H9 (cell line): ENCODE data around the gene FAAP100. TPM values are rescaled to one million over a fixed set of nuclear protein-coding genes. Genes with fewer than 3 reads are reported as not detected.

Experiments used
- DNase-seq: peaks from one replicate; pipeline ENCODE4 v3.0.0-alpha.2; 2017
- H2AFZ ChIP-seq: one replicate; pipeline ENCODE4 v1.6.1; 2013; ENCODE audit warnings: mild to moderate bottlenecking, low read length, control low read depth, moderate library complexity
- H2AK5ac ChIP-seq: 2 replicates; pipeline ENCODE4 v1.6.1; 2013; ENCODE audit warnings: low read length, control low read depth, mixed read lengths; ENCODE audit not compliant: insufficient read length
- H2BK120ac ChIP-seq: one replicate; pipeline ENCODE4 v1.6.1; 2013; ENCODE audit warnings: low read depth, mild to moderate bottlenecking, low read length, control low read depth, inconsistent platforms; ENCODE audit not compliant: poor library complexity, severe bottlenecking
- H2BK12ac ChIP-seq: 2 replicates; pipeline ENCODE4 v1.6.1; 2013; ENCODE audit warnings: low read length, control low read depth, mixed read lengths, low read depth; ENCODE audit not compliant: insufficient read length
- H2BK15ac ChIP-seq: 2 replicates; pipeline ENCODE4 v1.6.1; 2013; ENCODE audit warnings: low read depth, low read length, control low read depth
- H2BK20ac ChIP-seq: one replicate; pipeline ENCODE4 v1.6.1; 2013; ENCODE audit warnings: low read depth, mild to moderate bottlenecking, low read length, control low read depth, inconsistent platforms; ENCODE audit not compliant: poor library complexity, severe bottlenecking
- H2BK5ac ChIP-seq: 2 replicates; pipeline ENCODE4 v1.6.1; 2013; ENCODE audit warnings: low read length, control low read depth, mixed read lengths; ENCODE audit not compliant: insufficient read length
- H3K14ac ChIP-seq: 2 replicates; pipeline ENCODE4 v1.6.1; 2013; ENCODE audit warnings: low read length, control low read depth; ENCODE audit not compliant: insufficient read depth
- H3K18ac ChIP-seq: 2 replicates; pipeline ENCODE4 v1.6.1; 2013; ENCODE audit warnings: low read depth, mild to moderate bottlenecking, mixed read lengths, low read length, control low read depth; ENCODE audit not compliant: insufficient read length
- H3K23ac ChIP-seq: 2 replicates; pipeline ENCODE4 v1.6.1; 2013; ENCODE audit warnings: low read length, control low read depth, mixed read lengths, low read depth; ENCODE audit not compliant: insufficient read length
- H3K23me2 ChIP-seq: 2 replicates; pipeline ENCODE4 v1.6.1; 2013; ENCODE audit warnings: low read depth, mild to moderate bottlenecking, mixed read lengths, low read length, control low read depth; ENCODE audit not compliant: insufficient read length, poor library complexity, severe bottlenecking
- H3K27ac ChIP-seq: 2 replicates; pipeline ENCODE4 v1.5.1; 2013; ENCODE audit warnings: low read length, control low read depth, mixed read lengths, low read depth; ENCODE audit not compliant: insufficient read length
- H3K27me3 ChIP-seq: 2 replicates; pipeline ENCODE4 v1.6.1; 2013; ENCODE audit warnings: low read length, control low read depth, inconsistent platforms; ENCODE audit not compliant: insufficient read depth
- H3K4ac ChIP-seq: 2 replicates; pipeline ENCODE4 v1.6.1; 2013; ENCODE audit warnings: low read depth, mild to moderate bottlenecking, control low read depth, inconsistent platforms, low read length, moderate library complexity
- H3K4me1 ChIP-seq: 2 replicates; pipeline ENCODE4 v1.6.1; 2013; ENCODE audit warnings: low read length, control low read depth, inconsistent platforms; ENCODE audit not compliant: insufficient read depth
- H3K4me2 ChIP-seq: 2 replicates; pipeline ENCODE4 v1.6.1; 2013; ENCODE audit warnings: low read length, control low read depth, mixed read lengths; ENCODE audit not compliant: insufficient read length, insufficient read depth
- H3K56ac ChIP-seq: 2 replicates; pipeline ENCODE4 v1.6.1; 2013; ENCODE audit warnings: low read depth, mild to moderate bottlenecking, mixed read lengths, low read length, control low read depth; ENCODE audit not compliant: insufficient read length
- H3K79me1 ChIP-seq: 2 replicates; pipeline ENCODE4 v1.6.1; 2013; ENCODE audit warnings: low read depth, mild to moderate bottlenecking, moderate library complexity, low read length, control low read depth, inconsistent platforms; ENCODE audit not compliant: insufficient read depth, poor library complexity, severe bottlenecking
- H3K79me2 ChIP-seq: 2 replicates; pipeline ENCODE4 v1.6.1; 2013; ENCODE audit warnings: low read length, control low read depth, inconsistent platforms; ENCODE audit not compliant: insufficient read depth
- H3K9ac ChIP-seq: 2 replicates; pipeline ENCODE4 v1.6.1; 2013; ENCODE audit warnings: low read length, control low read depth, mixed read lengths; ENCODE audit not compliant: insufficient read length; ENCODE audit errors: extremely low read depth
- H3K9me3 ChIP-seq: one replicate; pipeline ENCODE4 v1.6.1; 2013; ENCODE audit warnings: low read depth, low read length, inconsistent platforms; ENCODE audit not compliant: control insufficient read depth
- H3T11ph ChIP-seq: one replicate; pipeline ENCODE4 v1.6.1; 2013; ENCODE audit warnings: mild to moderate bottlenecking, low read length, control low read depth, inconsistent platforms
- H4K20me1 ChIP-seq: one replicate; pipeline ENCODE4 v1.6.1; 2013; ENCODE audit not compliant: control insufficient read depth, insufficient read length, insufficient read depth
- H4K5ac ChIP-seq: 2 replicates; pipeline ENCODE4 v1.6.1; 2013; ENCODE audit warnings: low read depth, mild to moderate bottlenecking, mixed read lengths, low read length, control low read depth; ENCODE audit not compliant: insufficient read length
- H4K8ac ChIP-seq: replicated peaks from 2 replicates; pipeline ENCODE4 v1.6.1; 2013; ENCODE audit warnings: low read length, control low read depth, mixed read lengths, low read depth; ENCODE audit not compliant: insufficient read length
- H4K91ac ChIP-seq: 2 replicates; pipeline ENCODE4 v1.6.1; 2013; ENCODE audit warnings: low read depth, mild to moderate bottlenecking, moderate library complexity, mixed read lengths, low read length, control low read depth; ENCODE audit not compliant: insufficient read length
- H3K27ac Mint-ChIP-seq, 3 experiments: 2 replicates in 2 of 3; 3 replicates in 1 of 3; pipeline ENCODE4 v1.8.0; 2020 to 2021; ENCODE audit warnings: mixed read lengths in 3 of 3, mild to moderate bottlenecking in 1 of 3, moderate library complexity in 1 of 3
- H3K27me3 Mint-ChIP-seq: 2 replicates; pipeline ENCODE4 v1.8.0; 2021; ENCODE audit warnings: low read depth, mild to moderate bottlenecking, moderate library complexity, mixed read lengths
- H3K36me3 Mint-ChIP-seq, 3 experiments: 2 replicates in 2 of 3; 3 replicates in 1 of 3; pipeline ENCODE4 v1.8.0; 2020 to 2021; ENCODE audit warnings: low read depth in 3 of 3, mixed read lengths in 3 of 3; ENCODE audit not compliant: insufficient read depth in 1 of 3
- H3K4me1 Mint-ChIP-seq, 2 experiments: 2 replicates each; pipeline ENCODE4 v1.8.0; 2020; ENCODE audit warnings: mixed read lengths in 2 of 2
- H3K4me3 Mint-ChIP-seq, 2 experiments: 2 replicates in 1 of 2; 3 replicates in 1 of 2; pipeline ENCODE4 v1.8.0; 2020 to 2021; ENCODE audit warnings: mild to moderate bottlenecking in 2 of 2, mixed read lengths in 2 of 2, moderate library complexity in 1 of 2
- H3K9me3 Mint-ChIP-seq, 2 experiments: 2 replicates in 1 of 2; 3 replicates in 1 of 2; pipeline ENCODE4 v1.8.0; 2020; ENCODE audit warnings: mild to moderate bottlenecking in 2 of 2, mixed read lengths in 2 of 2, moderate library complexity in 1 of 2
- CTCF ChIP-seq: fragments of 200-600 bp; sonication (generic); conservative IDR thresholded peaks from 3 replicates; pipeline ENCODE4 v1.8.0; 2021; ENCODE audit warnings: antibody characterized with exemption, mild to moderate bottlenecking
- WGBS: extraction: QIAGEN DNeasy Blood & Tissue Kit; methylation state at CpG from one replicate; pipeline ENCODE4 v1.1.7; 2013; ENCODE audit warnings: missing lambda C conversion rate, low lambda C conversion rate, mixed read lengths; ENCODE audit not compliant: insufficient read length; ENCODE audit errors: extremely low coverage; 5-methylcytosine and 5-hydroxymethylcytosine counted together
- total RNA-seq: library from RNA; stranded (reverse); gene quantifications from 2 replicates; pipeline ENCODE4 v1.2.1, GENCODE V29; 2021

Gene FAAP100
- total RNA-seq, 1 experiment from 2014 or later: 54.0 TPM

- no peak overlapping the region for H2BK15ac ChIP-seq
- H4K8ac ChIP-seq: no peak overlapping the region
- no peak overlapping the region; the same call in 1 of the 2 replicates for H3K14ac ChIP-seq
- H4K91ac ChIP-seq: no peak overlapping the region
- peaks cover 5% of the 10 kb centered on the region for H3K23me2 ChIP-seq
- no peaks in the 10 kb centered on the region for H3K79me1 ChIP-seq
- Mint-ChIP-seq H3K4me1 (peaks cover 27 to 41% of the 10 kb centered on the region in 2 experiments), H3K36me3 (no peaks in the 10 kb centered on the region), H3K9me3 (no peaks in the 10 kb centered on the region), H3K27ac (no peak overlapping the region), H3K27me3 (peaks cover 48% of the 10 kb centered on the region), H3K4me3 (peak overlapping the region in 1 of 2 experiments; percentile 31; a peak in 2 of 5 replicates)
- no peak overlapping the region for H2BK12ac ChIP-seq
- no peak overlapping the region for H2BK120ac ChIP-seq
- no peak overlapping the region for H2BK5ac ChIP-seq
- no peaks in the 10 kb centered on the region; the same call in 1 of the 2 replicates for H3K27me3 ChIP-seq
- no peaks in the 10 kb centered on the region for H3K9me3 ChIP-seq
- no peak for DNase-seq
- no peak overlapping the region for H3K56ac ChIP-seq
- no peak overlapping the region for H2AFZ ChIP-seq
- H3K23ac ChIP-seq: no peak overlapping the region
- H3T11ph ChIP-seq: no peak overlapping the region
- peaks cover 3% of the 10 kb centered on the region; the same call in 1 of the 2 replicates for H3K4me1 ChIP-seq
- TF ChIP-seq CTCF: no peak
- H3K9ac ChIP-seq: no peak overlapping the region
- H3K18ac ChIP-seq: no peak overlapping the region
- H4K20me1 ChIP-seq: no peaks in the 10 kb centered on the region
- no peak overlapping the region for H2BK20ac ChIP-seq
- no peaks in the 10 kb centered on the region for H3K79me2 ChIP-seq
- no peak overlapping the region for H3K27ac ChIP-seq
- no CpG with 5 or more reads among the region's 18 CpGs for WGBS
- H3K4ac ChIP-seq: no peak overlapping the region
- no peak overlapping the region for H4K5ac ChIP-seq
- H3K4me2 ChIP-seq: no peak overlapping the region
- no peak overlapping the region for H2AK5ac ChIP-seq
Observed at GRCh38 chr17:81492202-81492601, 60.0 kb downstream of the FAAP100 start.
